HUES48 (cell line): ENCODE data around the gene USP22.
"Not testable (repeated sequence)": the region's sequence is repeated elsewhere in the genome, so short reads cannot be mapped to it uniquely, and the experiment has no call there.

Experiments used
- H3K27ac ChIP-seq: one replicate; pipeline ENCODE4 v1.7.0; 2013; ENCODE audit warnings: low read depth, low read length, inconsistent platforms
- H3K27me3 ChIP-seq: 2 replicates; pipeline ENCODE4 v1.6.1; 2013; ENCODE audit warnings: mild to moderate bottlenecking, low read length; ENCODE audit not compliant: control insufficient read depth, insufficient read depth
- H3K36me3 ChIP-seq: 2 replicates; pipeline ENCODE4 v1.6.1; 2013; ENCODE audit warnings: low read length; ENCODE audit not compliant: control insufficient read depth, insufficient read depth
- H3K4me1 ChIP-seq: 2 replicates; pipeline ENCODE4 v1.6.1; 2013; ENCODE audit warnings: mild to moderate bottlenecking, low read length; ENCODE audit not compliant: control insufficient read depth, insufficient read depth
- H3K4me3 ChIP-seq: 2 replicates; pipeline ENCODE4 v1.5.1; 2013; ENCODE audit warnings: mild to moderate bottlenecking, low read depth, low read length
- H3K9ac ChIP-seq: 2 replicates; pipeline ENCODE4 v1.6.1; 2013; ENCODE audit warnings: mild to moderate bottlenecking, low read depth, low read length, moderate library complexity
- H3K9me3 ChIP-seq: 2 replicates; pipeline ENCODE4 v1.6.1; 2013; ENCODE audit warnings: low read length; ENCODE audit not compliant: control insufficient read depth, insufficient read depth

USP22 gene

DNA sequence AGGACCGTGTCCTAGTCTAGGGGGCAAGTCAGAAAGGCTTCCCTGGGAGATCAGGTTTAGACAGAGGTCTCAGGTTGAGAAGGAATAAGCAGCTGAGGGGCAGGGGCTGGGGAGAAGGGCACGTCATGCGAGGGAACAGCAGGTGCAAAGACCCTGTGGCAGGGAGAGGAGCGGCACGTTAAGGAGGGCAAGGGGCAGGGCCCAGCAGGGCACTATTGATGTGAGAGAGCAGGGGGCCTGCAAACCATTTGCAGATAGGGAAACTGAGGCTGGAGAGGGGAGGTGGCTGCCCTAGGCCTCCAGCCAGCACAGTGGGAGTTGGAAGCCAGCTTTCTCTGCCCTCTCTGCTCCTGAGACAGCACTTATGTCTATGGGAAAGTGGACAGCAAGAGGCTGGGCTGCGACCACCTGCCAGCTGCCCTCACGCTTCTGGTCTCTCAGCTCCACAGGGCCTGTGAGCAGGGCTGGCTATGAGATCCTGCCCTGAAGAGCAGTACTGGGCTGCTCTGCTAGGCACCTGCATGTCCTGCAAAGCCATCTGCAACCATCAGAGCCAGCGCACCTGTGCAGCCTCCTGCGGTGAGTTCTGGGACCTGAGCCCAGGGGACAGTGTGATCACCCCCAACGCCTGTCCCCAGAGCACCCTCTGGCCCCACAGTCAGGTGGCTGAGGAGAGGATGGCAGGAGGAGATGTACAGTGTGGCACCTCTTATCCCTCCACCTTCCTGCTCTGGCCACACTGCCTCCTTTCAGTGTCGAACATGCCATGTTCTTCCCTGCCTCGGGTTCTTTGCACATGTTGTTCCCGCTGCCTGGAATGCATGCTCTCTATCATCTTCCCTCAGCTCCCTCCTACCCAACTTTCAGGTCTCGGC lies 61.5 kb downstream of the USP22 start:
- Histone ChIP-seq H3K27ac (no peak overlapping the region), H3K27me3 (no peaks in the 10 kb centered on the region), H3K4me1 (no peaks in the 10 kb centered on the region), H3K9ac (no peak overlapping the region), H3K4me3 (no peak overlapping the region), H3K36me3 (no peaks in the 10 kb centered on the region), H3K9me3 (peaks cover 5% of the 10 kb centered on the region; the same call in 1 of the 2 replicates)

DNA sequence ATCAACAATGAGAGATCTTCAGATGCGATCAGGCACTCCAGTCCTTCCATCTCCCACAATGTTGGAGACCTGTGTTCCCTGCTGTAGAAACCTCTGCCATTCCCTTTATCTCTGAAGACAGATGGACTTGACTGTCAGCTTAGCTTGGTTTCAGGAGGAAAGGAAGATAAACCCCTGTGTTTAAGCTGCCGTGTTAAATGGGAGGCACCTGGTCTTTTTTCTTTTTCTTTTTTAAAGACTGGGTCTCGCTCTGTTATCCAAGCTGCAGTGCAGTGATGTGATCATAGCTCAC lies 63.1 kb downstream of the USP22 start:
- Histone ChIP-seq H3K9ac (no peak overlapping the region), H3K27ac (no peak overlapping the region), H3K36me3 (no peaks in the 10 kb centered on the region), H3K4me3 (no peak overlapping the region), H3K9me3 (peaks cover 5% of the 10 kb centered on the region; the same call in 1 of the 2 replicates), H3K27me3 (no peaks in the 10 kb centered on the region), H3K4me1 (no peaks in the 10 kb centered on the region)

DNA sequence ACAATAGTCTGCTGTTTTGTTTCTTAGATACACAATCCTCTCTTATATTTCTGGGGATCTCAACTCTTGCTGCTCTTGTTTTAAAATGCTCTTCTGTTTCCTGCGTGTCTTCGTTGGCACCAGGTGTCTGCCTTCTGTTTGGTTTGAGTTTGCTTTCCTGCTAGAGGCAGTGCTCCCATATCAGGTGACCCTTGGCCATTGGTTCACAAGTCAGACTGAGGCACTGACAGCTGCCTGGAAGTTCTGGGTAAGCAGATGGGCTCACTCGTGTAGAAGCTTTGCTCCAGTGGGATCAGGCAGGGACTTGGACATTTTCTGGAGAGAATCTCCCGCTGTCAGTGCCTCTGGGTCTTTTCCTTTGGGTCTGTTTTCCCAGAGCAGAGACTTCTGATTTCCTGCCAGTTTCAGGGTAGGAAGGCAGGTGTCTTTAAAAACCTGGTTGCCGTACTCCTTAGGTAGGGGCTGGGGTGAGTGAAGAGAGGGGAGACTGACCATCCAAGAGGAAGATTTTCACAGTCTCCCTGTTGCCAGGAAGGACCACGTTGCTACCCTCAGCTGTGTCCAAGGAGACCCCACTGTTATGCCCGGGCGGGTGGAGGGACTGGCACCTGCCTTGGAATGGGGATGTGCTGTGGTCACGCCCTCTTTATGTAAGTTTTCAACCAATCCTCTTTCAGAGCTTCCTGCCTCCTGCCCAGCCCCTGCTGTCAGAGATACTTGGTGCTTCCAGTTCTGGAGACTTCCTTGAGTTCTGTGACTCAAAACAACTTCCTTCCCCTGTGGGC lies 63.6 kb downstream of the USP22 start:
- H3K27me3 ChIP-seq, H3K27ac ChIP-seq, H3K9ac ChIP-seq, H3K36me3 ChIP-seq, H3K4me1 ChIP-seq, H3K9me3 ChIP-seq, H3K4me3 ChIP-seq: not testable (repeated sequence)

DNA sequence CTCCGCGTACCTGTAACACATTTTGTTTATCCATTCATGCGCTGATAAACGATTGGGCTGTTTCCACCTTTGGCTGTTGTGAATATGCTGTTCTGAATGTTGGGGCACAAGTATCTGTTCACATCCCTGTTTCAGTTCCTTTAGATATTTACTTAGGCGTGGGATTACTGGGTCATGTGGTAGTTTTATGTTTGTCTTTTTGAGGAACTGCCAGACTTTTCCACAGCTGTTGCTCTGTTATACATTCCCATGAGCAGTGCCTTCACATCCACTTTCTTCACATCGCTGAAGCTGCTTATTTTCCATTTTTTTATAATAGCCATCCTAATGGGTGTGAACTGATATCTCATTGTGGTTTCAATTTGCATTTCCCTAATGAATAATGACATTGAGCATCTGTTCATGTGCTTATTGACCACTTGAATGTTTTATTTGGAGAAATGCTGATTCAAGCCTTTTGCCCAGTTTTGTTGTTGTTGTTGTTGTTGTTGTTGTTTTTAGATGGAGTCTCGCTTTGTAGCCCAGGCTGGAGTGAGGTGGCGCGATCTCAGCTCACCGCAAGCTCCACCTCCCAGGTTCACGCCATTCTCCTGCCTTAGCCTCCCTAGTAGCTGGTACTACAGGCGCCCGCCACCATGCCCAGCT lies 65.1 kb downstream of the USP22 start:
- H3K27ac ChIP-seq, H3K9ac ChIP-seq, H3K36me3 ChIP-seq, H3K27me3 ChIP-seq, H3K4me1 ChIP-seq, H3K9me3 ChIP-seq, H3K4me3 ChIP-seq: not testable (repeated sequence)

DNA sequence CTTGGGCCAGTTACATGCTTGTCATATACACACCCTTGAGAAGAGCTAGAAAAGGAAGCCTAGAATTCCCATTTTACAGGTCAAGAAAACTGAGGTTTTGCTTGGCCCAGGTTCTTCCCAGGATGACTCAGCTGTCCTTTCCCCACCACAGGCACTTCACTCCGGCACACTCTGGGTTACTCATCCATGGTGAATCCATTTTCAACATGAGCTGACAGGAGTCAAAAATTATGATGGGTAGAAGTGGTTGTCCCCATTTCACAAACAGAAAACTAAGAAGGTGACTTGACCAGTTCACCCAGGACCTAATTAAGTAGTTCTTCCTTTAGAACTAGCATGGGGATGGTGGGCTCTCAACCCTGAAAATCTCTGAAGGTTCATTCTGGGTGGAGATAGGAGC lies 67.2 kb downstream of the USP22 start:
- no peaks in the 10 kb centered on the region for H3K36me3 ChIP-seq
- H3K4me3 ChIP-seq, result no peak overlapping the region
- H3K9ac ChIP-seq, result no peak overlapping the region
- H3K27me3 ChIP-seq, result no peaks in the 10 kb centered on the region
- no peaks in the 10 kb centered on the region for H3K4me1 ChIP-seq
- H3K27ac ChIP-seq, result no peak overlapping the region
- H3K9me3 ChIP-seq, result no peaks in the 10 kb centered on the region

DNA sequence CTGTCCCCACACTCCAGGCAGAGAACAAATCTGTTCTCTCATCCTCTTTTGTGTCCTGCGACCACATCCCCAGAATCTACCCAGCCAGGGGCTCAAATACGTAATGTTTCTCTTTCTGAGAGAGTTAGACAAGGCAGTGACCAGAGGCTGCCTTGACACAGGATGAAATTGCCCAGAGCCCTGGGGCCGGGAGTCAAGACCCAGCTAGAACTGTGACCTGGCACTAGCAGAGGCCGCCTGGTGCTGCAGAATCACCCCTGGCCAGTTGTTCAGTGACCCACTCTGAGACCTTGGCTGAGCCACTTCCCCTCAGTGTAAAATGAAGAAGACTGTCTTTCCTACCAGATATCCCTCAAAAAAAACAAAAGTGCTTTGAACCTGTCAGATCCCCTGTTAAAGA lies 72.5 kb downstream of the USP22 start:
- Histone ChIP-seq H3K4me1 (0 out of 2 replicates have a peak, but pooled peaks cover 5% of the 10 kb centered on the region), H3K9me3 (no peaks in the 10 kb centered on the region), H3K4me3 (no peak overlapping the region), H3K36me3 (no peaks in the 10 kb centered on the region), H3K9ac (no peak overlapping the region), H3K27ac (no peak overlapping the region), H3K27me3 (no peaks in the 10 kb centered on the region)

DNA sequence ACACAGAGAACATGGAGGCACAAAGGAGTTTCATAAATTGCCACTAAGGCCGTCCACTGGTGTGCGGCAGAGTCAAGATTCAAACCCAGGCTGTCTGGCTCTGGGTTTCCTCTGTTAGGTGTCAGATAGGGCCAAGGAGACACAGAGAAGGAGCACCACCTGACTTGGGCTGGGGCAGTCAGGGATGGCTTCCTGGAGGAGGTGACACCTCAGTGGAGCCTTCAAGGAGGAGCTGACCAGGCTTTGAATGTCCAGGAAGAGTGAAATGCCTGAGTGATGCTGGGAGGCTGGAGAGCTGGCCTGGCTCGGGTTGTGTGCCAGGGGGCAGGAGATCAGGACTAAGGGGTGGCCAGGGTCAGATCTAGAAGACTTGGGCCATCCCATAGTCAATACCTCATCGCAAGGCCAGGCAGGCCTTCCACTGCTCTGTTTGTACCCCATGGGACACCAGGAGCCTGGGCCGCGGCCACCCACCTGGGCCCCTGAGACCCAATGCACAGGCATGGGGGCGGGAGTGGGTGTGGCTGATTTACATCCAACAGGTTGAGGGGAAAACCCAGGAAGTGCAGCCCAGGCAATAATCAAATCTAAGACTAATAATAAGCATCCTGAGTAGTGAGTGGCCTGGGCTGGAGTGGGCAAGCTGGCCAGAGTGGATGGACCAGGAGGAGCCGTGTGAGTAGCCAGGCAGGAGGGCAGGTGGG lies 73.7 kb downstream of the USP22 start:
- H3K9ac ChIP-seq, result no peak overlapping the region
- H3K27ac ChIP-seq, result no peak overlapping the region
- H3K9me3 ChIP-seq, result no peaks in the 10 kb centered on the region
- 0 out of 2 replicates have a peak, but pooled peaks cover 5% of the 10 kb centered on the region for H3K4me1 ChIP-seq
- H3K4me3 ChIP-seq, result no peak overlapping the region
- H3K36me3 ChIP-seq, result no peaks in the 10 kb centered on the region
- no peaks in the 10 kb centered on the region for H3K27me3 ChIP-seq

DNA sequence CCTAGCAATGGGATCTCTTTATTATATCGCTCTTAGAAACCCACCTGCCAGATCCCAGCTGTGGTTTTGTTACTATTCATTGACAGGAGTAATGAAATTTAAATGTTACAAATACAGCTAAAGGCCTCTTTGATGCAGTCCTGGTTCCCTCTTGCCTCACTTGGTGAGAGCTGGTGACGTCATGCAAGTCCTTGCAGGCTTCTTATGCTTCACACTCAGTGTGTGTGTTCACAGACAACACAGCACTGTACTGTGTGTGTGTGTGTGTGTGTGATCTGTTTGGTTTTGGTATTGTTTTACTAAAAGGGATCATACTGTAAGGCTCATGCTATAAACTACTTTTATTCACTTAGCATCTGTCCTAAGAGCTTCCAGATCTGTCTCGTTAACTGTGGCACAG lies 75.0 kb downstream of the USP22 start:
- no peak overlapping the region for H3K9ac ChIP-seq
- H3K36me3 ChIP-seq, result no peaks in the 10 kb centered on the region
- no peak overlapping the region for H3K27ac ChIP-seq
- H3K27me3 ChIP-seq, result no peaks in the 10 kb centered on the region
- no peaks in the 10 kb centered on the region for H3K9me3 ChIP-seq
- no peak overlapping the region for H3K4me3 ChIP-seq
- 0 out of 2 replicates have a peak, but pooled peaks cover 5% of the 10 kb centered on the region for H3K4me1 ChIP-seq

DNA sequence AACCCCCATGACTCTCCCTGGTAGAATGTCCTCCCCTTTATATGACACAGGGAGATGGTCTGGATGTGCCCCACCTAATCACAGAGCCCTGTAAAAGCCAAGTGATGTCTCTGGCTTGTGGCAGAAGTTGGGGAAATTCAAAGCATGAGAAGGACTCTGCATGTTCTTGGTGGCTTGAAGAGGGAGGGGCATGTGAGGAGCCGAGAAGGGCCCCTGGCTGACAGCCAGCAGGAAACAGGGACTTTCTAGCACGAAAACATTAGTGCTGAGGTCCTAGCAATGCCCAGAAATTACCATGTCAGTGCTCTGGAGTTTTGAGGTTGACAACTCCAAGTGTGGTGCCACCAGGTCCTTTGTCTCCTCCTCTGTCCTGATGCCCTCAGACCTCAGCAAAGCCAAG lies 75.9 kb downstream of the USP22 start:
- H3K4me3 ChIP-seq, result no peak overlapping the region
- H3K36me3 ChIP-seq, result no peaks in the 10 kb centered on the region
- no peak overlapping the region for H3K9ac ChIP-seq
- no peaks in the 10 kb centered on the region for H3K27me3 ChIP-seq
- H3K27ac ChIP-seq, result no peak overlapping the region
- peaks cover 11% of the 10 kb centered on the region for H3K4me1 ChIP-seq
- no peaks in the 10 kb centered on the region for H3K9me3 ChIP-seq

DNA sequence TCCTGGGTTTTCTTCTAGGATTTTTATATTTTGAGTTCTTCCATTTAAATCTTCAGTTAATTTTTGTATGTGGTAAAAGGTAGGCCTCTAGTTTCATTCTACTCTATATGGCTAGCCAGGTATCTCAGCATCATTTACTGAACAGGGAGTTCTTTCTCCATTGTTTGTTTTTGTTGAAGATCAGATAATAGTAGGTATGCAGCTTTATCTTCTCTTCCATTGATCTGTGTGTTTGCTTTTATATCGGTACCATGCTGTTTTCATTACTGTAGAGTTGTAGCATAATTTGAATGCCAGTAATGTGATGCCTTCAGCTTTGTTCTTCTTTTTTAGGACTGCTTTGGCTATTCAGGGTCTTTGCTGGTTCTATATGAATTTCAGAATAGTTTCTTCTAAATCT lies 77.3 kb downstream of the USP22 start:
- Histone ChIP-seq H3K4me3 (no peak overlapping the region), H3K4me1 (peaks cover 20% of the 10 kb centered on the region), H3K36me3 (no peaks in the 10 kb centered on the region), H3K9ac (no peak overlapping the region), H3K27ac (no peak overlapping the region), H3K9me3 (no peaks in the 10 kb centered on the region), H3K27me3 (no peaks in the 10 kb centered on the region)
